Gastroesophageal sphincter (tissue), 3 donors: Measurements from ENCODE around the gene EML3.

Experiments used
- CTCF ChIP-seq, 4 experiments: fragments of 200-600 bp in 2 of 4; fragments of 450-650 bp in 2 of 4; sonication (generic) in 1 of 4; IDR thresholded peaks; one replicate each; pipeline ENCODE4 v1.5.1; 2017 to 2019; ENCODE audit warnings: antibody characterized with exemption in 4 of 4, mild to moderate bottlenecking in 2 of 4, moderate library complexity in 2 of 4
- EP300 ChIP-seq: sonication (generic); formaldehyde crosslinking; IDR thresholded peaks from one replicate; pipeline ENCODE4 v1.6.1; 2017; ENCODE audit warnings: antibody characterized with exemption, mild to moderate bottlenecking
- POLR2A ChIP-seq, 2 donors: fragments of 450-650 bp; IDR thresholded peaks; one replicate each; pipeline ENCODE4 v1.6.1; 2017; ENCODE audit warnings: antibody characterized with exemption in 2 of 2, mild to moderate bottlenecking in 2 of 2, moderate library complexity in 1 of 2
- POLR2AphosphoS5 ChIP-seq: sonication (generic); formaldehyde crosslinking; IDR thresholded peaks from one replicate; pipeline ENCODE4 v1.6.1; 2017; ENCODE audit warnings: antibody characterized with exemption

- TF ChIP-seq CTCF (IDR thresholded peaks at IDR 0.05): no peak
- no peak for TF ChIP-seq POLR2A (IDR thresholded peaks at IDR 0.05)
- TF ChIP-seq EP300: no peak
- peak; percentile 88 for TF ChIP-seq POLR2AphosphoS5
Observed at GRCh38 chr11:62599069-62599696, 13.4 kb downstream of the EML3 start.
